Femur (tissue), 1 donor: Measurements from ENCODE around the gene EHD4.

Experiments used
- DNase-seq: peaks from one replicate; pipeline ENCODE4 v3.0.0-alpha.2; 2017

Gene EHD4

DNA sequence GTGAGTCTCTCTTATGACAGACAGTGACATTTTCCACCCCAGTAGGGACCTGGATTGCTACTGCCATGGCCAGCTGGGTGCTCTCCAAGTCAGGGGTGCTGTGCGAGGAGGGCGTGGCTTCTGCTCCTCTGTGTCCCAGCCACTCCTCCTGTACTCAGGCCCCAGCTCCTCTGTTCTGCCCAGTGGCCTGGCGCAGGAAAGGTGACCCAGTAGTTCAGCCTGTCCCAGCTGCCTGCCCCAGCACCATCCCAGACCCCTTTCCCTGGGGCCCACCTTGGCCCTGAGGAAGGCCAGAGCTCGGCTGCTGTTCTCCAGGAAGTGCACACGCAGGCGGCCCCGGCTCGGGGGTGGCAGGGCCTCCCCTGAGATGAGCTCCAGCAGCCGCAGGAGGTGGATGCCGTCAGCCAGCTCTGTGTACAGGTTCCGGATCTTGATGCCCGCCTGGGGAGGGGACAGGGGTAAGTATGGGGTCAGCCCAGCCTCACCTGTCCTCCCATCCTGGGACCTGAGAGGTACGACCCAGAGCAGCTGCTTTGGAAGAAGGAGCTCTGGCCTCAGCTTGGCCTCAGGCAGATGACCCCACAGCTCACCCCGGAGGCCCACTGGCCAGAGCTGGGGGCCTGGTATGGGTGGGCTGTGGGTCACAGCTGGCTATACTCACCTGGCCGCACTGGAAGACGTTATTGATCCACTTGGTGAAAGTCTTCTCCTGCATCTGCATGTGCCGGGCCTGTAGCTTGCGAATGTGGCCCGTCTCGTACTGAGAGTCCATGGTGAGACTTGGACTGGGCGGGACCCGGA, 79.5 kb downstream of the EHD4 start:
- no peak for DNase-seq

GRCh38 chr15:41891946-41892345, 80.4 kb downstream of the EHD4 start:
- DNase-seq: peak; percentile 45

- DNase-seq: no peak
Measured at GRCh38 chr15:41891226-41891625, 81.1 kb downstream of the EHD4 start.

DNA sequence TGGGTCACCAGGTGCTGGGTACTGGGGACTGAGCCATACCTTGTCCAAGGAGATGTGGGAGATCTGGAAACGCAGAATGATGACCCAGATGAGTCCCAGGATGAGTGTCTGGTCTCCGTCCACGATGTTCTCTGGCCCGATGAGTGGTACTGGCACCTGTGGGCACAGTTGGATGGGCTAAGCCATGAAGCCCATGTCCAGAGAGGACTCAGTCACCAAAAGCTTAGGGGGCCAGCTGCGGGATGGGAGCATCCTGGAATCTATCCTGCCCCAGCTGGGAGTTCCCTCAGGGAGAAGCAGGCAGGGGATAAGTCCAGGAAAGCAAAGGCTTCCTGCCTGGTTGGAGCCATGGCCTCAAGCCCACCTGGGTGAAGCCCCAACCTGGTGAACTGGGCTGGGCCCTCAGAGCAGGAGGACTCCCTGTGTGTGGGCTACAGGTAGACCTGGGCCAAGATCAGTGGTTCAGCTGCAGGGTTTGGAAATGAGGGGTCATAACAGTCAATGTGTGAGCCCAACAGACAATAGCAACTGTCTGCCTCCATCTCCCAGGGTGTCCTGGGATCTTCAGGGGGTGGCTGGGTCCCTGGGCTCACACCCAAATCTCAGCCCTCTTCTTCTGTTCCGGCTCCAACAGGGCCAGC, 82.2 kb downstream of the EHD4 start:
- no peak for DNase-seq

DNA sequence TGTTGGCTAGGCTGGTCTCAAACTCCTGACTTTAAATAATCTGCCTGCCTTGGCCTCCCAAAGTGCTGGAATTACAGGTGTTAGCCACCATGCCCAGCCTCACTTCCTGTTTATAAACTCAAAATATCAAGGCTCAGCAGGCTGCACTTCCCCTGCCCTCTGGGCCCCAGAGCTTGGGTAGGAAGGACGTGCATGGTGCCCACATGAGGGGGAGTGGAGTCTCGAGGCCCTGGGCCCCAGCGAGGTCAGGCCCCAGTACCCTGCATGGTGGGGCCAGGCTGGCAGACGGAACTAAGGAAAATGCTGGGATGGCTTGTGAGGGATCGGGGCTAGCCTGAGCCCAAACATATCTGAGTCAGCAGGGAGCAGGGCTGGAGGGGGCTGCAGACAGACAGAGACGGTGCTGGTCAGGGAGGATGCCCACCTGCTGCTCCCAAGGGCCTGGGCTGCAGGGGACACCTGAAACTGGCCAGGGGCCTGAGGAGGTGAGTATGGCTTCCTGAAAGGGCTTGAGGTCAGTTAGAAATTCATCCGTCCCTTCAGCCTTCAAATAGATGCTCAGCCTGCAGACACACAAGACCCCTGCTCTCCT, 83.6 kb downstream of the EHD4 start:
- DNase-seq: no peak

DNA sequence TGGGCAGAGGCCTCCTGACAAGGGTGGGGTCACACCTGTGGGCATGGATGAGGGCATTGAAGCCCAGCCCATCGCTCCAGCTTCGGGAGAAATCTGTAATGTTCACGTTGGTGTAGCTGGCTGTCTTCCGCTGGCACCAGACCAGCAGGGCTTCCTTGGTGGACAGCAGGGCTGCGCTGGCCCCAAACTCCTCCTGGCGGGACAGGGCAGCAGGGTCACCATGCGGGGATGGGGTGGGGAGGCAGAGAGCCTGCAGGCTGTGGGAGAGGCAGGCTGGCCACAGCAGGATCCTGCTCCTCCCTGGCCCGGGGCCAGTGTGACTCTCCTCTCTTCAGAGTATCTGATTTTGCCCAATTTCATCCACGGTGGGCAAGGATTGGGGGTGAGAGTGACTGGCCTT, 84.5 kb downstream of the EHD4 start:
- no peak for DNase-seq

DNA sequence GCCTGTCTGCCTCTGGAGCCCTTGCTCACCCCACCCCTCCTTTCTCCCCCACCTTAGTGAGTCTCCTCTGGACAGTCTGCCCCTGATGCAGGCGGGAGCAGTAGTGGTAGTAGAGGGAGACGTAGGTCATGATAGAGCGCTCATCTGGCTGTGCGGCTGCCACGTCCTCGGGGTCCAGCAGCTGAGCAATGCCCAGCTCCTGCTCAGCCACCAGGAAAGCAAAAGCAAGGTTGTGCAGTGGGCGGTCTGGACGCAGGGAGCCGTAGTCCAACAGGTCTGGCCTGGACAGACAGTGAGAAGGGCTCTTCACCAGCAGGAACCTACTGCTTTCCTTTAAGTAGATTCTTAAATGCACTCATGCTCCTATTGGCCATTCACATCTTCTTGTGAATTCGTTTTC, 85.2 kb downstream of the EHD4 start:
- DNase-seq: no peak

DNA sequence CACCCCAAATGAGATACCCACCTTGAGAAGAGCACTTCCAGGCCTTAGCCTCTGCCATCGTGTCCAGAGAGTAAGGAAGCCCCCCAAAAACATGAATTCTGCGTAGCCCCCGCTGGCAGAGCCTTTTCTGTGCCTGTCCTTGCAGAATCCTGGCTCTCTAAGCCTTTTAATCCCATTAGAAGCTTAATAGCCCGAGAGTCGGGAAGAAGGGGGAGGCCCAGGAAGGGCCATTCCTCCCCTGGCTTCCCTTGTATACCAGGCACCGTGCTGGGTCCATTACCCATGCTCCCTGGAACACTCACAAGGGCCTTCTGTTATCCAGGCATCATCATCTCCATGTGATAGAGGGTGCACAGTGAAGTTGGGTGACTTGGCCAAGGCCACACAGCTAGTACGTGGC, 85.6 kb downstream of the EHD4 start:
- no peak for DNase-seq

- DNase-seq: no peak
Measured at GRCh38 chr15:41885841-41886240, 86.5 kb downstream of the EHD4 start.

DNA sequence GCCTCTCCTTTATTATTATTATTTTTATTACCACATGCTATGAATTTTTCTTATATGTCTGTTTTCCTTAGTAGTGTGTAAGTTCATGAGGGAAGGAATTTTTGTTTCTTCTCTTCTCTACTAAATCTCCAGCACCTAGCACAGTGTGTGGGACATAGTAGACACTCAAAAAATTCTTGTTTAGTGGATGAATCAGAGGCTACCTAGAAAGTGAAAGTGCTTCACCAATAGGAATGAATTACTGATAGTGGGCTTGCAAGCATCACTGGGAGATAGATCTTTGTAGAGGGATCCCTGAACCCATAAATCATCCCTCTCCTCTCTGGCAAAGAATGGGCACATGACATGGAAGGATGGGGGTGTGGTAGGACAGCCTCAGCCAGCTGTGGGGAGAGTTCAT, 87.0 kb downstream of the EHD4 start:
- no peak for DNase-seq

DNA sequence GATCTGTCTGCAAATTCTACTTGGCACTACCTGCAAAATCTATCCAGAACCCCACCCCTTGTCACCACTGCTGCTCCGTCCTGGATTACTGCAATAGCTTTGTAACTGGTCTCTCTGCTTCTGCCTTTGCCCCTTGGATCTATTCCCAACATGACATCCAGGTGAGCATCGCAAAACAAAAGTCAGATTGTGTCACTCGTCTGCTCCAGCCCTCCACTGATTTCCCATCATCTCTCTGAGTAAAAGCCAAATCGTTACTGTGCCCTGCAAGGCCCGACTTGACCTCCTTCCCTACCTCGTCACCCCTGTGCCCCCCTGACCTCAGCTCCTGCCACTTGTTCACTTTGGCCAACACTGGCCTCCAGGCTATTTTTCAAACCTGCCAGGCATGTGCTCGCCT, 87.9 kb downstream of the EHD4 start:
- no peak for DNase-seq

GRCh38 chr15:41883484-41883825, 88.9 kb downstream of the EHD4 start:
- no peak for DNase-seq

DNA sequence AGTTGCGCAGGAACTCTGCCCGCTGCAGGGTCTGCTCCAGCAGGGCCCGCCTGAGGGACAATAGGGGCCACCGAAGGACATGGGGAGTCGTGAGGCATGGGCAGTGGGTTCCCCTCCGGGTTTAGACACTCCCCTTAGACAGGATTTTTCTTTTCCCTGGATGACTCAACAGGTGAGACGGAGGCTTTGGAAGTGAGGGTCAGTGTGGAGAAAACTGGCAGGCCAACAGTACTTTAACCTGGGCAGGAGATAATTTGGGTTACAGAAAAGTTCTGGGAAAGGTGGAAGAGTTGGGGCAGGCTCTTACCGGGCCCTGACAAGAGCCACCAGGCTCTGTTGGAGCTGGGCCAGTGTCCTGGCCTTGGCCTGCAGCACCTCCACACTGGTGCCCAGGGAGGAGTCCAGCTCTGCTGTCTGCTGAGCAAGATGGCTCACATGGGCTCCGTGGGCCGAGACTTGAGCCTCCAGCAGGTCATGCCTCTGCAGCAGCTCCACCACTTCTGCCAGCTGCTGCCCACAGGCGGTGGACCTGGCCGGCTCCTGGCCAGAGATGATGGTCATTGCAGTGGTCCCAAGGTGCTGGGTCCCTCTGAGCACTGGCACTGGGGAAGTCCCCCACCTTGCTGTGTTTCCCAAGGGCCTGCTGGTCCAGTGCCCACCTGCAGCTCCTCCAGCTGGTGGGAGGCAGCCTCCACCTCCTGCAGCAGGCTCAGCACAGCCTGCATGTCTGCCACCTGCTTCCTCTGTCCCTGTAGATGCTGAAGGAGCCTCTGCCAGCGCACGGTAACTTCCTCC, 89.5 kb downstream of the EHD4 start:
- no peak for DNase-seq

GRCh38 chr15:41881920-41882688, 90.3 kb downstream of the EHD4 start:
- DNase-seq: peak; percentile 42

DNA sequence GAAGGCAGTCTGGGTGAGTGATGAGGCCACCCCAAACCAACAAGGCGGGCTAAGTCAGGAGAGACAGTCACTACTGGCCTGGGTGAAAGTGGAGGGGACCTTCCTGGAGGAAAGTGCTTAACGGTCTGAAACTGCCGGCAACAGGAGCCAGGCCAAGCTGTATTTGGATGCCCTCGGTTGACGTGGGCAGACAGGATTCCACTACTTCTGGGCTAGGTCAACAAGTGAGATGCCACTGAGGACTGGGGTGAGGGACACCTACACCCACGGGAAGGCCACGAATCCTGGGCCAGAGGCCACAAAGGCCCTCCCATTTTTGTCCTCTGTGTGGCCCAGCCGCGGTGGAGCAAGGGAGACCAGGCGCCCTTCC, 90.8 kb downstream of the EHD4 start:
- DNase-seq: no peak

DNA sequence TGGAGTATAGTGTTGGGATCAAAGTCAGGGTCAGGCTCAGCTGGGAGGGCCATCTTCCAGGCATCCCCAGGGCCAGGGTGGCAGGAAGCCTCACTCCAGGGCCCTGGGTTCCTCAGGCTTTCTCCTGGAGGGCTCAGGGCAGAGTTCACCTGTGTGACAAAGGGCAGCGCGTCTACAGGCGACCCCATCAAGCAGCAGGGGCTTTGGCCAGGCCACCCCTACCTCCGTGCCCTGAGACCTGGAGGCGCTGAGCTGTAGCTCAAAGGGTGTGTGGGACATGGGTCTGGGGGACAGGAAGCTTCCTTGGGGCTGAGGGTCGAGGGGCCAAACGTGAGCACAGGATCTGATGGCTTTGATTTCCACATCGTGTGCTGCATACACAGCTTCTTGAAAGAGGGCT, 91.3 kb downstream of the EHD4 start:
- DNase-seq: no peak

- DNase-seq: no peak
Measured at GRCh38 chr15:41880156-41880877, 92.0 kb downstream of the EHD4 start.

GRCh38 chr15:41879321-41879845, 93.0 kb downstream of the EHD4 start:
- DNase-seq: no peak

GRCh38 chr15:41878355-41878699, 94.0 kb downstream of the EHD4 start:
- peak; percentile 45 for DNase-seq

DNA sequence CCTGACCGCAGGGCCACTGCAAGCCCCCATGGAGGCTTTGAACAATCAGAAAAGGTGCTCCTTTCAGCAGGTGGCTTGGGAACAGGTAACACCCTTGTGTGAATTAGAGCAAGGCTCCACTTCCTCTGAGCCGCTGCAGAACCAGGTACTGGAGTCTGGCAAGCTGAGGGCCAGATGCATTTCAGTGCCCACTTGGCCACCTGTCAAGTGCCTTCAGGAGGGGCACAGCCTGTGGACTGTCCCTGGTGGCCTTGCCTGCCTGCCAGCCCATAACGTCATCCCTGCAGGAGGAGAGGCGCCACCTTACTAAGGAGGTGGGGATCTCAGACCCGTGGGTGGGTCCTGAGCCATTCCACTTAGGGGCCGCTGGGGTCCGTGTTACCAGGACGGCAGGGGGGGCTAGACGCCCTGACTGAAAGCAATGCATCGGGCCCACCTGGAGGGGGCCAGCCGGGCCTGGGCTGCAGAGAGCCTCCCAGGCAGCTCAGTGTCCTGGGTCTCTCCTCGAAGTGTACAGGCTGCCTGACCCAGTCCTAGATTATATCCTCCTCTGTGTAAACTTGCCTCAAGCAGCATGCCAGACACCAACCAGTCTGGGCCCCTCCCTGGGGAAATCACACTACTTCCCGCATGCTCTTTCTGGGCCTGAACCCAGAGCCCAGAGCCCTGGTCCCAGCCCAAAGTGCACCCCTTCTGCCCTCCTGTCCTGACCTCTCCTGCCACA, 94.6 kb downstream of the EHD4 start:
- DNase-seq: no peak

GRCh38 chr15:41876689-41877088, 95.7 kb downstream of the EHD4 start:
- no peak for DNase-seq
